ENCODE measurements around the gene NANS. TPM values are rescaled to one million over a fixed set of nuclear protein-coding genes. Genes with fewer than 3 reads are reported as not detected.

Gene NANS
- total and polyA plus RNA-seq, 4 donors, result 23.4 to 55.4 (median 42.8) TPM

GRCh38 chr9:98038958-98039357 is 17.6 kb upstream of the NANS start (continued):
- TF ChIP-seq REST (IDR thresholded peaks at IDR 0.05), result no peak

GRCh38 chr9:98039607-98040017 is 16.9 kb upstream of the NANS start:
- no peaks in the 10 kb centered on the region for H3K36me3 ChIP-seq (ENCODE audit: control insufficient read depth in 4 of 4, insufficient read depth in 3 of 4, low read depth in 1 of 4, low read length in 3 of 4)
- no peaks in the 10 kb centered on the region for H3K9me3 ChIP-seq (ENCODE audit: control insufficient read depth in 4 of 4, low read length in 3 of 4)
- no peak overlapping the region for H3K9ac ChIP-seq (ENCODE audit: low read depth in 1 of 2, low read length in 2 of 2)
- no peak for DNase-seq (ENCODE audit: low spot score)
- TF ChIP-seq ZBTB33 (IDR thresholded peaks at IDR 0.05) (no peak), EGR1 (IDR thresholded peaks at IDR 0.05; ENCODE audit: low read depth in 2 of 2) (no peak), HNF4G (IDR thresholded peaks at IDR 0.05) (no peak), HNF4A (conservative IDR thresholded peaks at IDR 0.05) (no peak), JUND (IDR thresholded peaks at IDR 0.05) (no peak), RAD21 (IDR thresholded peaks at IDR 0.05) (no peak), ATF3 (IDR thresholded peaks at IDR 0.05) (no peak), REST (IDR thresholded peaks at IDR 0.05) (no peak), GABPA (IDR thresholded peaks at IDR 0.05 in 1 of 2, conservative IDR thresholded peaks at IDR 0.05 in 1 of 2) (no peak)
- TF ChIP-seq, protein P1, sequence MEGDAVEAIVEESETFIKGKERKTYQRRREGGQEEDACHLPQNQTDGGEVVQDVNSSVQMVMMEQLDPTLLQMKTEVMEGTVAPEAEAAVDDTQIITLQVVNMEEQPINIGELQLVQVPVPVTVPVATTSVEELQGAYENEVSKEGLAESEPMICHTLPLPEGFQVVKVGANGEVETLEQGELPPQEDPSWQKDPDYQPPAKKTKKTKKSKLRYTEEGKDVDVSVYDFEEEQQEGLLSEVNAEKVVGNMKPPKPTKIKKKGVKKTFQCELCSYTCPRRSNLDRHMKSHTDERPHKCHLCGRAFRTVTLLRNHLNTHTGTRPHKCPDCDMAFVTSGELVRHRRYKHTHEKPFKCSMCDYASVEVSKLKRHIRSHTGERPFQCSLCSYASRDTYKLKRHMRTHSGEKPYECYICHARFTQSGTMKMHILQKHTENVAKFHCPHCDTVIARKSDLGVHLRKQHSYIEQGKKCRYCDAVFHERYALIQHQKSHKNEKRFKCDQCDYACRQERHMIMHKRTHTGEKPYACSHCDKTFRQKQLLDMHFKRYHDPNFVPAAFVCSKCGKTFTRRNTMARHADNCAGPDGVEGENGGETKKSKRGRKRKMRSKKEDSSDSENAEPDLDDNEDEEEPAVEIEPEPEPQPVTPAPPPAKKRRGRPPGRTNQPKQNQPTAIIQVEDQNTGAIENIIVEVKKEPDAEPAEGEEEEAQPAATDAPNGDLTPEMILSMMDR (IDR thresholded peaks at IDR 0.05; ENCODE audit: low read depth, low read length, missing input control), result no peak
- WGBS, result 69% methylated on average over 10 of the region's 10 CpGs
- H3K4me3 ChIP-seq (ENCODE audit: low read depth in 1 of 3, low read length in 3 of 3), result no peak overlapping the region
- no peak overlapping the region for H3K27ac ChIP-seq (ENCODE audit: low read depth in 1 of 2, low read length in 2 of 2)
- H3K27me3 ChIP-seq (ENCODE audit: control insufficient read depth in 4 of 4, insufficient read depth in 4 of 4, low read length in 3 of 4), result no peaks in the 10 kb centered on the region
- H3K4me1 ChIP-seq (ENCODE audit: control insufficient read depth in 4 of 4, insufficient read depth in 4 of 4, low read length in 3 of 4), result peaks cover 0 to 4% (median under 1%) of the 10 kb centered on the region in 4 donors
